ENCODE measurements around the gene CFP.

DNA sequence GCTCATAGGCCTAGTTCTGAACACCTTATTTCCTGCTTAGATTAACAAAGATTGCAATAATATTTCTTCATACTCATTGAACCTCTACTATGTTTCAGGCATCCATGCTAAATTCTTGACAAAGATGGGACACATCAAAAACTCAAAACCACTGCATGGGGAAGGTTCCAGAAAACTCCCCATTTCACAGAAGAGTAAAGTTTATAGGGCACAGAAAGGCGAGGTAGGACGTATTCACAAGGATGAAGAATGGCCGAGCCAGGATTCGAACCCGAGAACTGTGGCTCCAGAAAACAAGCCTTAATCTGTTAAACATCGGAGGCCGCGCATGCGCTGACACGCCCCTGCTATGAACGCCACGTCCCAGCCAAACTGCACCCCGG is 28.6 kb upstream of the CFP start:
- TF ChIP-seq CTCF (IDR thresholded peaks at IDR 0.05) (no peak), ZFX (IDR thresholded peaks at IDR 0.05; ENCODE audit: borderline replicate concordance) (no peak)
